Superior temporal gyrus (tissue), 1 donor: ENCODE measurements around the gene ST7.
"Not testable (repeated sequence)": the region's sequence is repeated elsewhere in the genome, so short reads cannot be mapped to it uniquely, and the experiment has no call there.

Experiments
- DNase-seq: peaks from one replicate; pipeline ENCODE4 v3.0.0-alpha.2; 2016; ENCODE audit errors: extremely low spot score

ST7 gene

DNA sequence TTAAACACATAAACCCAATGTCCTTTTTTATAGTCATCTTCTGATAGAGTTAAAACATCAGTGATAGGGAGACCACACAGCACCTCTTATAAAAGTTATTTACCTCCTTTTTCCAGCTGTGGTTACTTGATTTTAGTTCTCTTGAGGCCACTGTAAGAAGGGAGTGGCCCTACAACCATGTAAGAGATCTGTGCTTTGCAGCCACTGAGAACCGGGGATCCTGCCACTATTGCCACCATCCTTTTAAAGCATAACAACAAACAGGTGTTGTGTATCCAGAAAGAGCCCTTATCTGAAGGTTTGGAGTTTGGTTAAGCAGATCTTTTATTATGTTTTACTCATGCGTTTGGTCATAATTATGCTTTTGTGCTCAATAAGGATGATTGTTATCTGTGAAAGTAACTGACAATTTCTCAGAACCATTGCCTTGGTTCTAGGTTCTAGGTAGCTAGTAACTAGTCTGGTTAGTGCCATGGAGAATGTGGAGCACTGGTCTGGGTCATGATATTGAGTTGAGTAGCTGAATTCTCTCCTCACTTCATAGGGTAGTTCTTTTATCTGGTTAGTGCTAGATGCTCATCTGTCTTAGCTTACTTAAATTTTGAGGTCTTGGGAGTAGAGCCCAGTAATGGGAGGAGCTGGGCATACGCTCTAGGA is 56.5 kb downstream of the ST7 start:
- no peak for DNase-seq

DNA sequence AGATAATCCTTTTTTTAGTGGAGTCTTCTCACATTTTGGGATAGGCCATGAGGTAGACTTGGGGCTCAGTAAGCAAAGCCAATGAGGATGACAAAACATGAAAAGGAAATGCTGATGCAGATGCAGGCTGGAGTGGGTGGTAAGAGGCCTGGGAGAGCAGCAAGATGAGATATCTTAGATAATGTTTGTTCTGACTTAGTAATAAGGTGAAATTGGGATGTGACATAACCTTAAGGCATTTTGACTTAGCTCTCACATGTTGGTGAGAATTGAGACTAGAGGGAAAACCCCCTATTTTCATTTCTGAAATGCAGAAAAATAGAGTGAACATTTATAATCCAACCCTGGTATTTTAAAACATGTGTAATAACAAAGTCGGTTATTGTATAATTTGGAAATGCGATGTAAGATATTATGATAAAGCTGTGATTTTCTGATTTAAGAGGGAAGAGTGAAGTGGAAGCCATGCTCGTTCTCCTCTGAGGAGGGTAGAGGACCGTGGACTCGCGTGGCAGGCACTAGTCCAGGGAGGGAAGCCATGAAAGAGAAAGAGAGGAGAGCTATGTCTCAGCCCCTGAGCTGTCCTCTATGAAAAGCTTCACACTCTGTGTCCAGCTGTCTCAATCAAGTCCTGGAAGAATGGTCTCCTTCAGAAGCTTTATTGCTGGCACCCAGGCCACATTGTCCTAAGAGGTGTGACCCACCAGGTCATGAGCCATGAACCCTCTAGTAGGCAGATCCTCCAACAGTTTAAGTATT is 57.3 kb downstream of the ST7 start:
- DNase-seq: no peak

DNA sequence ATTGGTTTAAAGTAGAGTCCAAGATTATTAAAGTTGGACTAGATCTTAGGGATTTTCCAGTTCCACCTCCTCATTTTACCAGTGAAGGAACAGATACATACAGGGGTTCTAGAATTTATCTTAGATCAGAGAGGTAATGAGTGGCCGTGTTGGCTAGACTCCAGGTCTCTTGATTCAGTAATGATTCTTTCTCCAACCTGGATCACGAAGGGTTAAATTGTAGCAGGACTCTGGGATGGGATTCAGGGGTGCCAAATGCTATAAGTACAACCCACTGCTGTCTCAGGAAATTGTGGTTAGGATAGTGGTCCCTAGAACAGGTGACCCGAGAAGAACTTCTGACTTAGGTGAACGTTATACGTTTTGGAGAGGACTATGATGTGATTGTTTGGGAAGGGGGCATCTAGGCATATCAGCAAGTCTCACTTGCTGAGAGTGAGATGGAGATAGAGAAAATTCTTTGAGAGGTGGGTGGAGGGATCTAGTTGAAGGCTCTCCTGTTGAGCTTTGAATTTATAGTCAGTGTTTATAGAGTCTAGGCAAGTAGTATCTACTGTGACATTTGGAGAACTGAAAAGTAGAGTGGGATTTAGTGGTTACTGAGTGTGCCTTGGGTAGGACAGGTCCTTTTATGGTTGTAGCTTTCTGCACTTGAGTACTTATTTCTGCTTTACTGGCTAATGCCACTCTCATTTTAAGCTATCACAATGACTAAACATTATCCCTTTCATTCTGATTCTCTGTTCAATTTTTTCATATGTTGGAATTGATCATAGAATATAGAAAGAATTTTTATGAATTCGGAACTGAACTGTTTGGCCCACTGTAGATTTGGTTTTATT is 58.3 kb downstream of the ST7 start:
- no peak for DNase-seq

DNA sequence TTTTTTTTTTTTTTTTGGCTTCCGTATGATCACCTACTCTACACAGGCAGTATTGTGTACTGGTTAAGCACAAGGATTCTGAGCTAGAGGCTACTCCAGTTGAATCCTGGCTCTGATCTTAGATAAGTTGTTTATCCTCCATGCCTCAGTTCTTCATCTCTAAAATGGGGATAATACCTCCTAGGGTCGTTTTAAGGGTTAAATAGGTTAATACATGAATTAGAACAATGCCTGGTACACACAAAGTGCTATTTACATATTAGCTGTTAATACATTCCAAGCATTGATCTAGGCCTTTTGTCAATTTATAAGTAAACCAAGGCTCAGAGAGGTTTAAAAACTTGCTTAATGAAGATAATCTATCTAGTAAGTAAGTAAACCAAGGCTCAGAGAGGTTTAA is 59.0 kb downstream of the ST7 start:
- DNase-seq: no peak

DNA sequence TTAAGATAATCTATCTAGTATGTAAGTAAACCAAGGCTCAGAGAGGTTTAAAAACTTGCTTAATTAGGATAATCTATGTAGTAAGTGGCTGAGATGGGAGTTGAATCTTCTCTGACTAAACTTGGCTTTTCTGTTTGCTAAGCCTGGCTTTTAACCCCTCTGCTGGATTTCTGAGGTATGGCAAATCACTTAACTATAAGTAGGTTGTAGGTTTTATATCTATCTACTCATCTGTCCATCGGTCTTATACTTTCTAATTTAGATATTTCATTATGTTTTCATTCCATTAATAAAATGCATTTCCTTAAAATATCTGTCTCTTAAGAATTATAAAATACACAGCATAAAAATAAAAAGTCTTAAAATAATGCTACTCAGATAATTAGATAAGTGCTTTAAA is 59.4 kb downstream of the ST7 start:
- no peak for DNase-seq

DNA sequence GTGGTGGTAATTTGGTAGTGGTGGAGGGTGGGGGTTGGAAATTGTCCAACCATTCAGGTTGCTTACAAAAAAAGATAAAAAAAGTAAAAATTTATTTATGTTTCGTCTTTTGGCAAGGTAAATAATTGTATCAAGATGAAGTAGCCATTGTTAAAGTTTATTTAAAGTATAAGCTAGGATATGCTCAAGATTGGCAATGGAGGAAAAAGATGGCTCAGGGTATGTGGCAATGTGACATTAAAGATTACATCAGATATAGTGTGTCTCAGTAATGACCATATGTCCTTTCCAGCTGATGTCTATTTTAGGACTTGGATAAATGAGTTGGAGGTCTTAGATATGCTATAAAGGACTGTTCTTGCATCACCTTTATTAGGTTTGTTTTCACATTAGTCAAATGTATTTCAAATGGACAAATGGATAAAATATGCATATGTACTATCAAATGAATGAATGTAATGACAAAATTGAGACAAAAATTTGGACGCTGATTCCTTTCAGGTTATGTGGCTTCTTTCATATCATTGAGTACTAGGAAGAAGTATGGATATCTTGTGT is 60.9 kb downstream of the ST7 start:
- DNase-seq: no peak

DNA sequence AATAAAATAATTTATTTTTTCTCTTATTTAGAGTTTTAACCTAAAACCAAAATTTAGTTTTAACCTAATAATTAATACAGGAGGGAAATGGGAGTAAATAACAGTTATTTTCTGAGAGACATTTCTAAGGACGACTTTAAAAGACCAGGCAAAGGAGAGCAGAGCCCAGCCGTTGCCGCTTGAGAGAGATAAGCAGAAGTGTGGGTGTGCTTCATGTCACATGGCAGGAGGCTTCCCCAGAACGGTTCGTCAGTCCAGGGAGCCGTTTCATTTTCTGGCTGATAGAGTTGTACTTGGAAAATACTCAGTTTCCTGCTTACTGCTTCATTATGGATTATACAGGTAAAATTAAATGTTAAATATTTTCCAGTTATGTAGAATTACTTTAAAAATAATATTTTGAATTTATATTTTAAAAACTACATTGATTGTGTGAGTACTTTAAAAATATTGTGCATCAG is 61.4 kb downstream of the ST7 start:
- peak; percentile 70 for DNase-seq

DNA sequence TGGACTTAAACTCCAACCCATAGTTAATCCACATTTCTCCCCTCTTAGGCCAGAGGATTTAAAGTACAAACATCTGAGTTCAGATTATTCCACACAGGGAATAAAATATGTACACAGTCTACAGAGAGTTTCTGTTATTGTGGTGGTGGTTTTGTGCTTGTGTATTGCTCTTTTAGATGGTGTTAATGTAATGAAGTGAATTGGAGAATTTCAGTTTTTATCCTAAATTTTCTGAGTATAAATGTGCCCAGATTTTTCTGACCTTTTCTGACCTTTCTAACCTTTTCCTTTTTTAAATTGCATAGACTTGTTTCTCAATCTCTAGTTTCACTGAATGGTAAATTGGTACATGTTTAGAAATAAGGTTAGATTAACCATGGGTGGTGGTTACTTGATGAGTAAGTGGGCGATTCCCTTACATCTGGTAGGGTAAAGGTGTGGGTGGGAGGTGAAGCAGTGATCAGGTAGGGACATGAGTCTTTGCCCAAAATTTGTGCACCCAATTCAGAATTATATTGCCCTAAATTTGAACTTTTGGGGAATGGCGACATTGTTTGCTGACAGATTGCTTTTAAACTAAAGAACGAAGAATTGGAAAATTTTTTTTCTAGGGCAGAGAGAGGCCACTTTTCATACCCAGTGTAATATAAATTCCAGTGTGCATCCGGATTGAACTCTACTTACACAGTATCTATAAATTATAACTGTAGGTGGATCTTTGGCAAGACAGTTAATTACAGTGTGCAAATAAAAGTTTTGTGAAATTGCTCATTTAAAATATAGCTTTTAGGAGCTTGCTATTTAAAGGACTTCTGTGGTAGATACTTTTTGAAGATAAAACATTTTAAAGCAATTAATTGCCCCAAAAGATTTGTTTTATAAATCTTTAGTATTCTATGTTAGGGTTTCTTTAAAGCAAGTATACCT is 62.2 kb downstream of the ST7 start:
- no peak for DNase-seq

DNA sequence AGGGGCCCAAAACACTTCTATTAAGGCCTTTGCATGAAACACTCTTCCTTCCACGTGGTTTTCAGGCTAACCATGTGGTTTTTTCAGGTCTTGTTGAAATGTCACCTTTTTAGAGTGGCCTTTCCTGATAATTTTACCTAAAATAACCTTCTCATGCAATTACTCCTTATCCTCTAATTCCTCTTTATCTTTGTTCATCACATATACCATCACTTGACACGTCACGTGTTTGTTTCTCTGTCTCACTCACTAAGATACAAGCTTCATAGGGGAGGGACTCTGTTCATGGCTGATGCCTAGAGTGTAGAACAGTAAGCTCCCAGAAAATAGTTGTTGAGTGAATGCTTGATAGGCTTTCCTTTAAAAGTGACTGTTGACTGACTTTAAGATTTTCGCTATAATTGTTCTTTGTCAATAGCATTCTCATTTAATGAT is 63.7 kb downstream of the ST7 start:
- no peak for DNase-seq

DNA sequence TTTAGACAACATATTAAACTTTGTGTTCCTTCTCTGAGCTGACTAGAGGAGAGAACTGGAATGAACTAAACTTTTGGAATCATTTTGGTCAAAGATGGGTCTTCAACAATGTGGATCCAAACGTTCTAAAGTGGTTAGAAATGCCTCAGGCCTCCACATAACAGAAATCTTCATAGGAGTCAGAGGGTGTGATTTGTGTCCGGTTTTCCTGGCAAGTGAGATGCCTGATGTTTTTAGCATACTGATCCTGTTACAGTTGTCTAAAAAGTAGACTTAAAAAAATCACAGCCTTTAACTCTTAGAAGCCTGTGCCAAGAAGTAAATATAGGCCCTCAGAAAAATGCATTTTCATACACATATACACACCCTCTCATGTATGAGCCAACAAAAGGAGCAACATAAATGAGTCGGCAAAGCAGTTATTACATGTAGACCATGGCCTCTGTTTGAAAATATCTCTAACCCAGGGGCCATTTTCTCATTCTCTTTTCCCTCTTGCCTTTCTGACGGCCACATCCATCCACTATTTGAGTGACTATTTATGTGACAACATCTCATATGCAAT is 64.5 kb downstream of the ST7 start:
- no peak for DNase-seq

DNA sequence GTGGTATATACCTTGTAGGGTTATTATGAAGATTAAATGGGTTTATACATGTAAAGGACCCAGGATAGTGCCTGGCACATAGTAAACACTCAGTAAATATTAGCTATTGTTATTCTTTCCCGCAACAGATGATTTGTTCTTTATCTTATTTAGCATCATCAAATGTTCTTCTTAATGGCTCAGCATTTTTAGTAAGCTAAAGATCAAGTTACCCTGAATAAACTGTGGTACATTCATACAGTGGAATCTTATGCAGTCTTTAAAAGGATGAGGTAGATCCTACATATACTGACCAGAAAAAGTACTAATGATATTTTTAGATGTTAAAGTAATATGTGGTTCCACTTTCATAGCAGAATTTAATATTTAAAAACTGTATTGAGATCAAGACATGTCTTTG is 65.4 kb downstream of the ST7 start:
- no peak for DNase-seq

DNA sequence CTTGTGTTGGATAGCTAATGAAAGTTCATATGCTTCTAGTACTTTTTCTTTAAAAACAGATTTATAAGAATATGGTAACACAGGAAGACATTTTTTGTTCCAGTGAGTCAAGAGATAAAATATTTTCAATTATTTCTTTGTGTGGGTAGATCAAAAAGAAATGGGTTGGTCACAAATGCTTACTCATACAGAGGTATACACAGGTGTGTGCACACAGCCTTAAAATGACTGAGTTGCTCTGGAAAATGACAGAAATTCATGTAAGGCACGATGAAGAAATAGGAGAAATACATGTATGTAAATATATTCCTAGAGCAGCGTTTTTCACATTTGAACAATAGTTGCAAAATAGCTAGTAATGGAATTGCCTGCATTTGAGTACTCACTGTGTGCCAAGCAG is 66.0 kb downstream of the ST7 start:
- no peak for DNase-seq

DNA sequence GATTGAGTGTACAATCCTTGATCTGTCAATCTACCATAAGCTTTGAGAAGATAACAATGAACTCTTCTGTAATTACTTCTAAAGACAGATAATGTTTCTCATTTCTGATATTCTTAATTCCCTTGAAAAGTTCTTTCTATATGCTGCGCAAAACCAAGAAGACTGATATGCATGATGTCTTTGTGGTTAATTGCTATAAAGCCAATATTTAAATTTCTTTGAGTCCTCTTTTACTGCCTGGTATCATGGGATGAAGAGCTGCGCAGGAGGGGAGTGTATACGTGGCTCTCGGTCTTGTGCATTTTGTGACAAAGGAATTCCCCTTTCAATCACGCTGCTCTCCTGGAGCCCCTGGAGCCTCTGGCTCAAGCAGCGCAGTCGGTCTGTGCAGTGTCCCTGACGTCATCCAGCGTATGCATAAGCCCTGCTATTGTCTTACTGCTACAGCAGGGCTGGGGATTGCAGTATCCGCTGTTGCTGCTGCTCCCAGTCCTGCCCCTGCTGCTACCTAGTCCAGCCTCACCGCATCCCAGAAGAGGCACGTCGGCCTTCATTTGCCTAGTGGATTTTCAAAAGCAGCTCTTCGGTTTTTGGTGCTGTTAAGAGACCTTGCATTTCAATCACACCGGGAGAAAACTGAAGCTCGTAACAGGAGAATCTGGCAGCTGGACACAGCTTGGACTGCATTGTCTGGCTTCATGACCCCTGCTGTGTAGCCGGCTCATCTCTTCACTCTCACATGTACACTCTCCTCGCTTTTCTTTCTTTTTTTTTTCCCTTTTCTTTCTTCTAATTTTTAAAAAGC is 66.7 kb downstream of the ST7 start:
- DNase-seq: peak; percentile 95

DNA sequence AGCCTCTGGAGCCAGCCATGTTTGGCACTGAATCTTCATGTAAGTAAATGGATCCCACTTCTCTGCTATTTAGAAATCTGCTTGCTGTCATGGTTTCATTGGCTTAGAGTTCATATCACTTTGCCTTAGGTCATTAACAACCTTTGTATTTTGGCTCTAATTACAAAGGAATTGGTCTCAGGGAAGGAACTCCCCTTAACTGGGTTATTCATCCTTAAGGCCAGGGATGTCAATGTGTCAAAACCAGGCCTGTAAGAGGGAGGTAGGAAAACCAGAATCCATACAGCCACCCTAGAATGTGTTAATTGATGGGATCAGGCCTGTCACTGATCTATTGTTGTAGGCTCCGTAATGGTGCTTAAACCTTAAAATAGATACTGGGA is 67.3 kb downstream of the ST7 start:
- DNase-seq: peak; percentile 68

DNA sequence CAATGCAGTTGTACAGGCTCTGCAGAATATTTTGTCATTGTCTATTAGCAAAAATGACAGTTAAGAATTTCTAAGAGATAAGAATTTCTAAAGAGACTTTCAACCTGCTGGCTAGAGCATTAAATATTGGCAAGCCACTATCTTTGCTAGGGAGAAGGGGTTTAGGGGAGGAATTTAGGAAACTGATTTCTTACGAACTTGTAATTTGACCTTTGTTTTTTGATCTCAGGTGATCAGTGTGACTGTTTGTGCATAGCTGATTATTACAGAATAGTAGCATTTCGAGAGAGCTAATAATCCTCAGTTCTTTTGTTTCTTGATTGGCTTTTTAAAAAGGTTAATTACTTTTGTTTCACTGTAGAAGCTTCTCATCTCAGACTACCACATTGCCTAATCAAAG is 68.1 kb downstream of the ST7 start:
- DNase-seq: no peak

DNA sequence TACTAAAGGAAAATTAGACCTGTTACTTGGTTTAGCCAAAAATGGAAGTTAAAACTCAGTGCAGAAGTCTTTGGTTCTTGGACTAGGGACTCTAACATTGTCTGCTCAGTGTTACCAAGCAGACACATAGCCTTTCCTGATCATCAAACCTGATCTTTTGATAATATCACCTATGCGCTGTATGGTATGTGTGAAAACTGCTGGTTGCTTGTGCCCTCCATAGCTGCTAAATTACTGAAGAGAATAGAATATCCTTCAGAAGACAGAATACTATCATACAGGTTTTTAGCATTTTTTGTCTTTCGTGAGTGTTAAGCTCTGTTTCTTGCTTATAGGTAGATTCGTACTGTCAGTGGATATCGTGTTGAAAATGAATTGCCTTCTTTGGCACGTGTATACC is 68.7 kb downstream of the ST7 start:
- no peak for DNase-seq

DNA sequence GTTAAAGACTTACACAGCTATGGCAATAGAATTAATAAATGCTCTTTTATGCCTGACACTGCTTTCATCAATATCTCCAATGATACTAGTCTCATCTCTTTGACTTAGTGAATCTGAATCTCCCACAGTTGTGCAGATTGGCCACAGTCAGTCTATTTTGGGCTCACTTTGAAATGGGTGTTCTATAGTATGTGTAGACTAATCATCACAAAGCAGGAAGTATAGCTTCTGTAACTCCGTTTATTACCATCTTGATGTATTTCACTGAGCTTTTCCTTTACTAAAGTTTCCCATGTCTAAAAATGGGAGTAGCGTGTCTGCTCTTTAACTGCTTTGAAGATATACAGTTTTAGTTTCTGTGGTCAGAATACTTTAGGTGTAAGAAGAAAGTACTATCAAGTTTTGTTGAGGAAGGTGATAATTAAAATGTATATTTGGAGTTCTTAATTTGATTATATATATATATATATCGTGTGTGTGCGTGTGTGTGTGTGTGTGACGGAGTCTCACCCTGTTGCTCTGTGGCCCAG is 70.1 kb downstream of the ST7 start:
- no peak for DNase-seq

DNA sequence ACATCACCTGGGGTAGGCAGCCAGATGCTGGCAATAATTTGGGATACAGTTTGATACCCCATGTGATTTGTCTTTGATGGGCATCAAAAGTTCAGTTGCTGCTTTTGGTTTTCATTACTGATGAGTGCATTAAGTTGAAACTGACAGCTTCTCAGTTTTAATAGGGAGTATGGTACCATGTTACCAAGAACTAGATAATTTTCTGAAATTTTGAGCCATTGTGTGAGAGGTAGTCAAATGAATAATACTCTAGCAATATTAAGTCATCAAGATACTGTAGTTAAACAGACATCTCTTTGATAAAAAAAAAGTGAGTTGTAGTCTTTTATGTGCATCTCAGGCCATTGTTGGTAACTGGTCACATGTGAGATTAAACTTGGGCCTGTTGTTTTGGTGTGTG is 71.5 kb downstream of the ST7 start:
- no peak for DNase-seq

DNA sequence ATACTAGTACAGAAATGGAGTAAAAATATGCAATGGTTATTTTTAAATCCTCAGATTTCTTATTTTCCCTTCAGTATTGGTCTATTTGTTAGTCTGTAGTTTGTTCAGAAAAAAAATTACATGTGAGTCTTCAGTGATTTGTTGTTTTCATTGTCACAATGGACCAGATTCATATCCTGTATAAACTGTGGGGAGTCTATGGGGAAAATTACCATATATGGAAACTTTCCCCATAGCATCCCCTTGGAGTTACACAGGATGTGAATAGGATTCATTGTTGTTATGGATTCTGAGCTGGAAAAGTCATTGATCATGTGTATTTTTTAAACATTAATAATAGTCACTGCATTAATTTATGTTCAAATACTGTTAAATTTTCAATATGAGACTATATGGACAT is 72.6 kb downstream of the ST7 start:
- no peak for DNase-seq

DNA sequence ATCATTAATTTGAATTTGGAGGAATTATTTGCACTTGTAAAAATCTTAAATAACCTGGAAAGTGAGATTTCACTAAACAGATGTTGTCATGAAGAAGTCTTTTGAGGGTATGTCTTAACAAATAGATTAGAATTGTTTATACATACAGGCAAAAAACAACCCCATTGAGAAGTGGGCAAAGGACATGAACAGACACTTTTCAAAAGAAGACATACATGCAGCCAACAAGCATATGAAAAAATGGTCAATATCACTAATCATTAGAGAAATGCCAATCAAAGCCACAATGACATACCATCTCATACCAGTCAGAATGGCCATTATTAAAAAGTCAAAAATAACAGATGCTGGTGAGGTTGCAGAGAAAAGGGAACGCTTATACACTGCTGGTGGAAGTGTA is 77.0 kb downstream of the ST7 start:
- DNase-seq: not testable (repeated sequence)
